Brain microvascular endothelial cell (primary cell): ENCODE measurements around the gene NINJ2.

ENCODE experiments used
- DNase-seq: peaks from one replicate; pipeline ENCODE4 v3.0.0-alpha.2; 2020
- H3K27ac ChIP-seq: fragments of 250-450 bp; sonication (Bioruptor Pico); 2 replicates; pipeline ENCODE4 v1.5.1; 2020; ENCODE audit warnings: mild to moderate bottlenecking, moderate library complexity
- H3K27me3 ChIP-seq: fragments of 250-450 bp; sonication (Bioruptor Pico); replicated peaks from 2 replicates; pipeline ENCODE4 v1.5.1; 2020; ENCODE audit warnings: mild to moderate bottlenecking
- H3K36me3 ChIP-seq: fragments of 250-450 bp; sonication (Bioruptor Pico); replicated peaks from 2 replicates; pipeline ENCODE4 v1.5.1; 2020; ENCODE audit warnings: mild to moderate bottlenecking
- H3K4me3 ChIP-seq: 2 replicates; pipeline ENCODE4 v1.5.1; 2011; ENCODE audit warnings: low read depth, mild to moderate bottlenecking, control low read depth, low read length, moderate library complexity
- CTCF ChIP-seq: IDR thresholded peaks from 2 replicates; pipeline ENCODE4 v1.5.1; 2011; ENCODE audit warnings: low read depth, mild to moderate bottlenecking, moderate library complexity, low read length, control low read depth, inconsistent platforms; ENCODE audit errors: missing control alignments
- in situ Hi-C: cut with HindIII; loops from 2 replicates; pipeline ENCODE4 v1.10.0; 2017; ENCODE audit warnings: low sequenced_read_pairs, low pct_ligation_motif_present

The NINJ2 gene

GRCh38 chr12:575948-576614 is 87.2 kb downstream of the NINJ2 start:
- H3K27me3 ChIP-seq: no peaks in the 10 kb centered on the region
- in situ Hi-C loops: no loop called here
- TF ChIP-seq CTCF: peak; percentile 76
- no peak overlapping the region for H3K4me3 ChIP-seq
- no peaks in the 10 kb centered on the region for H3K36me3 ChIP-seq
- DNase-seq: peak; percentile 28
- H3K27ac ChIP-seq: no peak overlapping the region

- H3K36me3 ChIP-seq: no peaks in the 10 kb centered on the region
- no peak for TF ChIP-seq CTCF
- in situ Hi-C loops: no loop called here
- no peak for DNase-seq
- no peaks in the 10 kb centered on the region for H3K27me3 ChIP-seq
- no peak overlapping the region for H3K4me3 ChIP-seq
- H3K27ac ChIP-seq: no peak overlapping the region
Measured at GRCh38 chr12:575129-575502, 88.1 kb downstream of the NINJ2 start.

GRCh38 chr12:574475-575128 is 88.6 kb downstream of the NINJ2 start:
- in situ Hi-C loops: no loop called here
- H3K27me3 ChIP-seq: no peaks in the 10 kb centered on the region
- no peak for DNase-seq
- H3K27ac ChIP-seq: no peak overlapping the region
- TF ChIP-seq CTCF: no peak
- no peaks in the 10 kb centered on the region for H3K36me3 ChIP-seq
- no peak overlapping the region for H3K4me3 ChIP-seq

GRCh38 chr12:573232-573631 is 90.0 kb downstream of the NINJ2 start:
- DNase-seq: no peak

GRCh38 chr12:572532-572899 is 90.7 kb downstream of the NINJ2 start:
- Histone ChIP-seq H3K36me3 (no peaks in the 10 kb centered on the region), H3K27ac (no peak overlapping the region), H3K4me3 (no peak overlapping the region), H3K27me3 (no peaks in the 10 kb centered on the region)
- TF ChIP-seq CTCF: no peak
- DNase-seq: no peak
- in situ Hi-C loops: no loop called here

More at GRCh38 chr12:573232-573631, 90.0 kb downstream of the NINJ2 start:
- in situ Hi-C loops: no loop called here
- Histone ChIP-seq H3K27ac (no peak overlapping the region), H3K36me3 (no peaks in the 10 kb centered on the region), H3K4me3 (no peak overlapping the region), H3K27me3 (no peaks in the 10 kb centered on the region)
- no peak for TF ChIP-seq CTCF
